ENCODE data around the gene CENPT. TPM values are rescaled to one million over a fixed set of nuclear protein-coding genes. Genes with fewer than 3 reads are reported as not detected.

CENPT gene
- total RNA-seq, 1 experiment from 2014 or later = 27.4 TPM

DNA sequence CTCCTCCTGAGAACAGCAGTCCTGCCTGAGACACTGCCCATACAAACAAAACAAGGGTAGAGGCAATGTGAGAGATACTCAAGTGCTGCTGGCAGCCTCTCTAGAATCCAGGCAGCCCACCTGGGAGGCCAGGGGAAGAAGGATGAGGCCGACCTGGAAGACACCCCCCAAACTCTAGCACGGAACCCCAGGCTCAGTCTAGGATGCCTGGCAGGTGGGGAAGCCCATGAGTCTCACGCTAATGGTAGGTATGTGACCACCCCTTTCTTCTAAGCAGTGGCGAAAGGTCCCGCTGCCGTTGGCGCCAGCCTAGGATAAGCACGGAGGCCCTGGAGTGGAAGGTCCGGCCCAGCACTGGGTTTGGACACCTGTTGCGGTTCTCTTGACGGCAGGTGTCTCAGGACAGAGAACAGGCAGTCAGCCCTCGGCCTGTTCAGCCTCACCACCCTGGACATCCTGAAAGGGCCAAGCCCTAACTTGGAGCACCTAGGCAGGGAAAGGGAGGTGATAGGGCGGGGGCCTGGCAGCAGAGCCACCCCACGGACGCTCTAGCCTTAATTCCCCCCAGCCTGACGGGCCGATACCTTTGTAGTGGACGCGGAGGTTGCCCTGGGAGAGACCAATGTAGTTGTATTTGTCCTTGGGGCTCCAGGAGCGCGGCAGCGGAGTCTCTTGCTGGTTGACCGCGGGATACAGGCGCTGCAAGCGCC, 41.6 kb downstream of the CENPT start:
- H3K27me3 ChIP-seq = no peaks in the 10 kb centered on the region
- no peak for DNase-seq

DNA sequence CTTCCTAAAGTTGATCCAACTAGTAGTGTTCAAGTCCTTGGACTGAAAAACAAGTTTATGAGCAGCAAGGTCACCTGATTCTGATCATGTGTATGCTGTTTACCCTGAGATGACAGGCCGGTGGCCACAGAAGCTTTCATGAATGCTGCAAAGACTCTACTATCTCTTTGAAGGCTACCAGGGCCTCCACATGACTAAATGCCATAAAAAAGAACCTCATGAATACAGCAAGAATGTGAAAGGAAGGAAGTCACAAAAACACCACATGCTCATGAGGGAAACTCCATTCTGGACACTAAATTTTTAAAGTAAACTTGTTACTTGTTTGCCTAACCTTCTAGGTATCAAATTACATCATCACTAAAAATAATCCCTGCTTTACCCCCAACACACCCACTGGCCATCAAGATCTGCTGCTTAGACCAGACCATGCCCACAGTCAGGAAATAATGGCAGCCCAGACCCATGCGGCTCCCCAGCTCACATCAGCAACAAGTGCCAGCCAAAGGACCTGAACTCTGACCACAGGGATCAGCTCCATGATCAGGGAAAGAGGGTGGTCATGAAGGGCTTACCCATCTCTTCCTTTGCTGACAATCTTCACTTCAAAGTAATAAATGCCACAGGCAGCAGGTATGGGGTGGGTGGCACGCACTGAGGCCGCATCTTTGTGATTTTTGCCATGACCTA, 42.5 kb downstream of the CENPT start:
- H3K9me3 ChIP-seq = no peaks in the 10 kb centered on the region
- H3K27me3 ChIP-seq = no peaks in the 10 kb centered on the region
- H3K4me3 ChIP-seq = peak overlapping the region; percentile 87
- no peaks in the 10 kb centered on the region; the same call in 1 of the 2 replicates for H3K36me3 ChIP-seq
- no peak for DNase-seq

More for the DNA sequence above, 41.6 kb downstream of the CENPT start:
- no peaks in the 10 kb centered on the region; the same call in 1 of the 2 replicates for H3K36me3 ChIP-seq
- H3K9me3 ChIP-seq = no peaks in the 10 kb centered on the region
- peak overlapping the region; percentile 87 for H3K4me3 ChIP-seq

DNA sequence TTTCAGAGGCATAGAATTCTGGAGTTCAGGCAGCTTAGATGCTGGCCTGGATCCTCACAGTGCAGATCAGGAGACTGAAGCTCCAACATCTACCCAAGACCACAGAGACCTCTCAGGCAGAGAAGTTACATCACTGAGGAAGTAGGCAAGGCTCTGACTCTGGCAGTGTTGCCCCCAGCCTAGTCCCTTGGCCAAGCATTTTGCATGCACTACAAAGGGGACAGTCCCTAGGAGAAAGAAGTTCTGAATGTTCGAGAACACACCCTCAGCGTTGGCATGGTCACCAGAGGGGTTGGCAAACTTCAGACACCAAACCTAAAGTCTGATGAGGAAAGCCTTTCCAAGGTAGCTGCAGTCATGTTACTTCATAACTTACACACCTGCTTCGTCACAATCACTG, 43.6 kb downstream of the CENPT start:
- no peaks in the 10 kb centered on the region for H3K9me3 ChIP-seq
- H3K4me3 ChIP-seq = no peak overlapping the region
- H3K27me3 ChIP-seq = no peaks in the 10 kb centered on the region
- no peak for DNase-seq
- H3K36me3 ChIP-seq = no peaks in the 10 kb centered on the region; the same call in 1 of the 2 replicates

DNA sequence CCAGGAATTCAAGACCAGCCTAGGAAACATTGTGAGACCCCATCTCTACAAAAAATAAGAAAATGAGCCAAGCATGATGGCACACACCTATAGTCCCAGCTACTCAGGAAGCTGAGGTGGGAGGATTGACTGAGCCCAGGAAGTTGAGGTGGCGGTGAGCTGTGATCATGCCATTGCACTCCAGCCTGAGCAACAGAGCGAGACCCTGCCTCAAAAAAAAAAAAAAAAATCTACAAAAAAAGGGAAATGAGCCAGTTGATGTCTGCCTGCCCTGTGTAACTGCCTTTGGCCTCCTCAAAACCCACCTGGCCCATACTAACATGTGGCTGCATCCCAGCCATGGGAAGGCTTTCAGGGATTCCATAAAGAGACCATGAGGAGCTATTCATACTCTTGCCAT, 45.6 kb downstream of the CENPT start:
- Histone ChIP-seq H3K9me3 (no peaks in the 10 kb centered on the region), H3K4me3 (no peak overlapping the region), H3K36me3 (no peaks in the 10 kb centered on the region; the same call in 1 of the 2 replicates), H3K27me3 (no peaks in the 10 kb centered on the region)
- DNase-seq = no peak

DNA sequence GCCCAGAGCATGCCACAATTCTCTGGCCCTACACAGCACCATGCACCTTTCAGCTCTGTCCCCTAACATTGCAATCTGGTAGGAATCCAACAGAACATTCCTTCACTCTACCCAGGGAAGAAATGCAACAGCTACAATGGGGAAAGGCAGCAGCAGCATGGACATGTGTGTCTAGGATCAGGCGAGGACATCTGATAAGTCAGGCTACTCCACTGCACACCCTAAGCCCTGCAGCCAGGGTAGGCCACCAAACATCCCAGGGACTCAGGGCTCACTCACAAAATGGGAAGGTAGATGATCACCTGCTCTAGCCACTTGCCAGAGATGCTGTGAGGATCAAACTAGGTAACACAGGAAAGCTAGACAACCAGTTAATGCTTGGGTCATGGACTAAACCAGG, 46.3 kb downstream of the CENPT start:
- no peaks in the 10 kb centered on the region for H3K9me3 ChIP-seq
- DNase-seq = no peak
- no peak overlapping the region for H3K4me3 ChIP-seq

DNA sequence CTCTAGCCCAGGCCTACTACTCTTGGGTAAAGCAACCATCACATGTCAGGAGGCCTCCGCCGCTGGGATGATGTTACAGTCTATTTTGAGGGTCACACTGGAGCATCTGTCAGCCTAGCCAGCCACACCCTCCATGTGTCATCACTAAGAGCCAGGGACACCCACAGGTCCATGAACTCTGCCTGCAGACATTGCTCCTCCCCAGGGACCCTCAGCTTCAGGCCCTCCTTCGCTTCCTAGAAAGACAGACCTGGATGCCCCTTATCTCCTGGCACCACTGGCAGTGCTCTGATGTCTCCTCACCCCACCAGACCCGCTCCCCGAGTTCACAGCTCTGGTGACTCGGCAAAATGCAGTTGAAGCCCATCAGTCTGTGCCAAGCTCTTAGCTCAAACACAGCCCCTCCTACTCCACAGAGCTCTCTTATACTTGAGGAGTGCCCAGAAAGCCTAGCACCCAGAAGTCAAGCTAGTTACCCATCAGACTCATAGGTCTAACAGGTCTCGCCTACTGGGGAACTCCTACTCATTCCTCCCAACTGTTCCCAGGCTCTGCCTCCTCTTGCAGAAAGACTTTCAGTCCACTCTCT, 47.1 kb downstream of the CENPT start:
- DNase-seq = no peak

More for the DNA sequence above, 46.3 kb downstream of the CENPT start:
- Histone ChIP-seq H3K27me3 (no peaks in the 10 kb centered on the region), H3K36me3 (no peaks in the 10 kb centered on the region; the same call in 1 of the 2 replicates)

DNA sequence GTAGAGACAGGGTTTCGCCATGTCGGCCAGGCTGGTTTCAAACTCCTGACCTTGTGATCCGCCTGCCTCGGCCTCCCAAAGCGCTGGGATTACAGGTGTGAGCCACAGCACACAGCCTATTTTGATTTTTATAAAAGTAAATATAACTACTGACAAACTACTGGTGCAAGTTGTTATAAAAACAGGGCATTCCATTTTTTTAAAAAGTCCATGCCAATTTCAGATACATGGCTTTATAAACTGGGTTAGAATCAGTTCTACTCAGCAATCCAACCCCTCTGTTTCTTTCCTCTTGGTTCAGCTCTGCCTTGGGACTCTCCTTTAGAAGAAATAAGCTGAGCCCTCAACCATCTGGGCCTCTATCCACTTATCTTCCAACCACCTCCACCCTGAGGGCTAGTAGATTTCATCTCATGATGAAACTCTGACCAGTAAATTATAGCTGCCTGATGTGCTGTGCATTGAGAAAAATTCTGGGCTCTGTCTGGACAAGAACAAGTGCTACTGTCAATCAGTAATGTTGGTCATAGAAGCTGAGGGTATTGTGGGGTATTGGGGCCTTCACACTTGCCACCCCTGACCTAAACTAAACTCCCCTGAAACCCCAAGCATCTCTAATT, 51.3 kb downstream of the CENPT start:
- no peaks in the 10 kb centered on the region for H3K27me3 ChIP-seq
- DNase-seq = no peak
- no peaks in the 10 kb centered on the region for H3K36me3 ChIP-seq
- no peaks in the 10 kb centered on the region for H3K9me3 ChIP-seq
- no peak overlapping the region for H3K4me3 ChIP-seq

More for the DNA sequence above, 47.1 kb downstream of the CENPT start:
- Histone ChIP-seq H3K9me3 (no peaks in the 10 kb centered on the region), H3K36me3 (no peaks in the 10 kb centered on the region; the same call in 1 of the 2 replicates), H3K4me3 (no peak overlapping the region), H3K27me3 (no peaks in the 10 kb centered on the region)

DNA sequence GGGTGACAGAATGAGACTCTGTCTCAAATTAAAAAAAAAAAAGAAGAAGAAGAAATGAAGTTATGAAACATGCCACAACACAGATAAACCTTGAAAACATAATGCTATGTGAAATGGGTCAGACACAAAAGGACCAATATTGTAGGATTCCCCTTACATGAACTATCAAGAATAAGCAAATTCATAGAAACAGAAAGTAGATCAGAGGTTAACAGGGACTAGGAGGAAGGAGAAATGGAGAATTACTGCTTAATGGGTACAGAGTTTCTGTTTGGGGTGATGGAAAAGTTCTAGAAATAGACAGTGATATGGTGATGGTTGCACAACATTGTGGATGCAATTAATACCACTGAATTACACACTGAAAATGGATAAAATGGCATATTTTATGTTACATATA, 57.4 kb downstream of the CENPT start:
- no peak for DNase-seq
- no peak overlapping the region for H3K4me3 ChIP-seq
- no peaks in the 10 kb centered on the region for H3K9me3 ChIP-seq
- no peaks in the 10 kb centered on the region for H3K36me3 ChIP-seq
- H3K27me3 ChIP-seq = no peaks in the 10 kb centered on the region

DNA sequence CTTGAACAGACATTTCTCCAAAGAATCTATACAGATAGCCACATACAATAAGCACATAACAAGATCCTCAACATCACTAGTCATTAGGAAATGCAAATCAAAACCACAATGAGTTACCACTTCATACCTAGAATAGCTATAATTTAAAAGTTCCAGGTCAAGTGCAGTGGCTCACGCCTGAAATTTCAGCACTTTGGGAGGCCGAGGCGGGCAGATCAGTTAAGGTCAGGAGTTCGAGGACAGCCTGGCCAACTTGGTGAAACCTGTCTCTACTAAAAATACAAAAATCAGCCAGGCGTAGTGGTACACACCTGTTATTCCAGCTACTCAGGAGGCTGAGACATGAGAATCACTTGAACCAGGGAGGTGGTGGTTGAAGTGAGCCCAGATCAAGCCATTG, 61.0 kb downstream of the CENPT start:
- H3K36me3 ChIP-seq = no peaks in the 10 kb centered on the region
- H3K27me3 ChIP-seq = no peaks in the 10 kb centered on the region
- no peak for DNase-seq
- H3K9me3 ChIP-seq = no peaks in the 10 kb centered on the region
- H3K4me3 ChIP-seq = no peak overlapping the region

DNA sequence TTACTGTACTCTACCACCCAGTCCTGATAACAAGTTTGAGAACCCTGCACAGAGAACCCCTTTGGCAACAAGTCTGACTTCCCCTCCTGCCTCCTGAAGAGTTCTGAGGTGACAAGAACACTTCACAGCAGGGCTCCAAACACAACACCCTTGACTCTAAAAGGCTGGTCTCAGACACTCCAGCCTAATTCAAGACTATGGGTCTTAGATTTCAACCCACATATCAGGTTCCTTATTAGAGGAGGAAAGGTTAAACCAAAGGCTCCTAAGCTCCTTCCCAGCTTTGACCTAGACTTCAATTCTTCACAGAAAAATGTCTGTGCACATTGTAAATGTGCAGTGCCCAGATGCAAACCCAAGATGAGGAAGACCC, 64.2 kb downstream of the CENPT start:
- Histone ChIP-seq H3K27me3 (no peaks in the 10 kb centered on the region), H3K9me3 (no peaks in the 10 kb centered on the region), H3K4me3 (no peak overlapping the region), H3K36me3 (no peaks in the 10 kb centered on the region)
- DNase-seq = no peak

DNA sequence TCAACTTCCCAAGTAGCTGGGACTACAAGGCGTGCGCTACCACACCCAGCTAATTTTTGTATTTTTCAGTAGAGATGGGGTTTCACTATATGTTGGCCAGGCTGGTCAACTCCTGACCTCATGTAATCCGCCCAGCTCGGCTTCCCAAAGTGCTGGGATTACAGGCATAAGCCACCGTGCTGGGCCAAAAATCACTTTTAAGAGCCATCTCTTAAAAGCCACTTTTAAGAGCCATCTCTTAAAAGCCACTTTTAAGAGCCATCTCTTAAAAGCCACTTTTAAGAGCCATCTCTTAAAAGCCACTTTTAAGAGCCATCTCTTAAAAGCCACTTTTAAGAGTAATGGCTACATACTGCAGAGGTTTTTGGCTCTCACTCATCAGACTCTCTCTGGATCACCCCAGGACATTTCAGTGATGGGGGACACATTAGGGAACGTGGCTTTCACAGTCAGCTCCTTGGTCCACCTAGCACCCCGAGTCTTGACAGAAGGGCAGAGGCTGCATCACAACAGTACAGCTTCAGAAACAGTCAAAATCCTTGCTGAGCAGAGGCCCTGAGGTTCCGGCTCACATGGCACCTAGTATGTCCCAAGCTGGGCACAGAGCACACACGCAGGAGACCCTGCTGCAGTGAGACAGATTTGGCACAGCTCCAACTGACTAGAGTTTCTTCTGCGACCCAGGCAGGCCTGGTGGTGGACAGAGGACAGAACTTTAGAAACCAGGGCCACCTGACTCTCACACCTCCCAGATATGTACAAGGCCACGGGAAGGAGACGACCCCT, 64.7 kb downstream of the CENPT start:
- no peak overlapping the region for H3K4me3 ChIP-seq

DNA sequence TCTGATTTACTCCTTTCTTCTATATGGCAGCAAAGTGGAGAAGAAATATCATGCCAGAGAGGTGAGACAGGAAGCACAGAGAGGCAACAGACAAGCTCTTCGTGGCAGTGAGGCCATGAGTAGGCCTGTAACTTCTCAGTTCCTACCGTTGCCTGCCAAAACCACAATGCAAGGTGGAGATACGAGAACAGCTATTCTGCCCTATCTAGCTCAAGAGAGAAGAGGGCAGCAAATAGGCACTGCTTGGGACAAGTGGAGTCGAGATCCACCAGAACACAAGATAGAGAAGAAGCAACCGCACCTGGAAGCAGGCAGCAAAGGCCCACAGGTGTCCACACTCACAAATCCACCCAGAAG, 66.0 kb downstream of the CENPT start:
- no peaks in the 10 kb centered on the region for H3K27me3 ChIP-seq
- DNase-seq = no peak
- H3K4me3 ChIP-seq = no peak overlapping the region
- no peaks in the 10 kb centered on the region for H3K36me3 ChIP-seq
- no peaks in the 10 kb centered on the region for H3K9me3 ChIP-seq

More for the DNA sequence above, 64.7 kb downstream of the CENPT start:
- H3K27me3 ChIP-seq = no peaks in the 10 kb centered on the region
- no peak for DNase-seq
- H3K9me3 ChIP-seq = no peaks in the 10 kb centered on the region
- H3K36me3 ChIP-seq = no peaks in the 10 kb centered on the region

DNA sequence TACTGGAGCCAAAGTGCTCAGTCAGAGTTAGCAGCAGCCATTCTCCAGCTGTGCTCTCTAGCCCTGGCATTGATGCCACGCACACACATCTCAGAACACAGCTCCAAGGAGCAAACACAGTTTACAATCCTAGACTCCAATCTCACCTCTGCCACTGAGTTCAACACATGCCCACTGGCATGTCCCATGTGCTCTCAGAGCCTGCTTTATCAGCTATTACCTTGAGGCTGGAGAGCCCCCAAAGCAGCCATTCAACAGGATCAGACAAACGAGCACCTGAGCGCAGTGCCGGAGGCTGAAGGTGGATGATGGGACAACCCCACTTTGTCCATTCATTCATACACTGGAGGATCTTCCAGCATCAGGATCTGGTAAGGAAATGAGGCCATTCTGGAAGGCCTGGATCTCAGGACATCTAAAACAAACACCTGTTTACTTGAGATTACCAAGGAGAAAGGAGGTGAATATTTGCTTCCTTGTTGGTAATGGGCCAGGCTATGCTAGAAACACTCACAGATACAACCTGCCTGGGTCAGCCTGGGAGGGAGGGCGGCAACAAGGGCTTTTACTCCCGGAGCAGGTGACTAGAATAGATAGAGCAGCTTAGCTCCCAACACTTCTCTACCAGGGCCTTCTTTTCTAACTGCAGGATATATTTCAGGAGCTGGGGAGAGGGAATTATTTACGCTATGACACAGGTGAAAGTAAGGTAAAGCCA, 66.5 kb downstream of the CENPT start:
- no peaks in the 10 kb centered on the region for H3K36me3 ChIP-seq
- no peaks in the 10 kb centered on the region for H3K27me3 ChIP-seq
- no peak overlapping the region for H3K4me3 ChIP-seq
- H3K9me3 ChIP-seq = no peaks in the 10 kb centered on the region
- no peak for DNase-seq

DNA sequence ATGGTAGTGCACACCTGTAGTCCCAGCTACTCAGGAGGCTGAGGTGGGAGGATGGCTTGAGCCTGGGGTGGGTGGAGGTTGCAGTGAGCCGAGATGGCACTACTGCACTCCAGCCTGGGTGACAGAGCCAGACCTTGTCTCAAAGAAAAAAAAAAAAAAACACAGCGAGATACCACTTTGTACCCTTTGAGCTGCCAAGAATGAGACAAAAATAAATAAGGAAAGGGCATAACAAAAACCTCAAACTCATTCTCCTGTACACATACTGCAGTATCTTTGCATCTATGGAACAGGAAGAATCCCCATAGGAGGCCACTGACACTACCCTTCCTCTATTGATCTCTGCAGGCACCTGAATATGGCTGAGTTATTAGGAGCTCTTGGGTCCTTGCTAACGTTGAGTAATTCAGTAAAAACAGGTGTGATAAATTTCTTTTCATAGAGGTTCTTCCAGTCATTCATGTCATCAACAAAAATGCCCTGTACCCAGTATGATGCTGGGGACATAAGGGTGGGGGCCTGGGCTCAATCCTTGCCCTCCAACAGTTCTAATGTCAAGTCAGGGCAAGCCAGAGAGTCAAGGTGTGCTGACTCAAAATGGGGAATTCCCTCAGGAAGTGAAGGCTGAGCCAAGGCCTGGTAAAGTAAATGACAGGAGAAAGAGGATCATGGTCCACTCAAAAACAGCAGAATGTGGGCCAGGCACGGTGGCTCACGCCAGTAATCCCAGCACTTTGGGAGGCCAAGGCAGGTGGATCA, 68.1 kb downstream of the CENPT start:
- no peak overlapping the region for H3K4me3 ChIP-seq
- no peaks in the 10 kb centered on the region for H3K27me3 ChIP-seq
- H3K36me3 ChIP-seq = no peaks in the 10 kb centered on the region
- no peaks in the 10 kb centered on the region for H3K9me3 ChIP-seq
- DNase-seq = no peak
